HepG2 (cell line): ENCODE data around the gene CCDC201. TPM values are rescaled to one million over a fixed set of nuclear protein-coding genes. Genes with fewer than 3 reads are reported as not detected.

Experiments
- ATF5 ChIP-seq: sonication (generic); formaldehyde crosslinking; IDR thresholded peaks from 2 replicates; pipeline ENCODE4 v1.4.0; 2020; ENCODE audit warnings: mild to moderate bottlenecking, low read depth, missing genetic modification reagents
- CBX2 ChIP-seq, 2 experiments: fragments of 200-600 bp in 1 of 2; sonication (generic); formaldehyde crosslinking in 1 of 2; IDR thresholded peaks; 2 replicates each; pipeline versions ENCODE4 v1.7.0 to v1.8.1; 2018 to 2022; ENCODE audit warnings: low read depth in 2 of 2, low read length in 1 of 2, mild to moderate bottlenecking in 1 of 2, missing genetic modification reagents in 1 of 2
- DNMT3B ChIP-seq: conservative IDR thresholded peaks from 2 replicates; pipeline ENCODE4 v1.6.1; 2016; ENCODE audit warnings: missing biosample characterization, control low read depth
- FOXK1 ChIP-seq: sonication (generic); formaldehyde crosslinking; IDR thresholded peaks from 2 replicates; pipeline ENCODE4 v1.4.0; 2020; ENCODE audit warnings: low read depth, missing genetic modification reagents, borderline replicate concordance
- MLX ChIP-seq: IDR thresholded peaks from 2 replicates; pipeline ENCODE4 v1.6.1; 2016
- NAIF1 ChIP-seq: sonication (generic); formaldehyde crosslinking; IDR thresholded peaks from 2 replicates; pipeline ENCODE4 v1.5.0; 2020; ENCODE audit warnings: mild to moderate bottlenecking, missing genetic modification reagents, borderline replicate concordance
- XRCC5 ChIP-seq: fragments of 200-400 bp; formaldehyde crosslinking; optimal IDR thresholded peaks from 2 replicates; pipeline ENCODE3; 2017; ENCODE audit warnings: mild to moderate bottlenecking, low read length
- ZFP62 ChIP-seq: sonication (generic); formaldehyde crosslinking; IDR thresholded peaks from 2 replicates; pipeline ENCODE4 v1.4.0; 2020; ENCODE audit warnings: missing genetic modification reagents
- ZNF3 ChIP-seq: IDR thresholded peaks from 2 replicates; pipeline ENCODE4 v1.7.0; 2017; ENCODE audit warnings: inconsistent platforms
- polyA plus RNA-seq, 8 experiments: library from polyadenylated mRNA; depleted of rRNA in 3 of 8; stranded (reverse) in 7 of 8; unstranded in 1 of 8; fragments of >200 nt; fragmentation: Illumina TruSeq in 4 of 8; extraction: Trizol in 4 of 8; gene quantifications; 2 replicates each; pipeline versions ENCODE4 v1.2.1 to v1.2.3, GENCODE V29; 2011 to 2016; ENCODE audit warnings: low read depth in 4 of 8, missing spikeins in 1 of 8, mixed read lengths in 1 of 8; ENCODE audit not compliant: insufficient read depth in 1 of 8
- total RNA-seq, 5 experiments: library from RNA; depleted of rRNA; stranded (reverse); fragments of >200 nt; fragmentation: Illumina TruSeq; extraction: Trizol; gene quantifications; 2 replicates each; pipeline ENCODE4 v1.2.3, GENCODE V29; 2016; ENCODE audit warnings: low read depth in 1 of 5
- TF ChIP-seq, protein P1 (sequence below), 2 experiments: fragments of 450-650 bp in 1 of 2; sonication (generic) in 1 of 2; formaldehyde crosslinking in 1 of 2; IDR thresholded peaks; 2 replicates each; pipeline versions ENCODE4 v1.6.1 to v1.8.0; 2016 to 2022; ENCODE audit warnings: antibody characterized with exemption in 1 of 2, mild to moderate bottlenecking in 1 of 2, missing genetic modification reagents in 1 of 2
- TF ChIP-seq, protein P2 (sequence below): sonication (generic); formaldehyde crosslinking; IDR thresholded peaks from 2 replicates; pipeline ENCODE4 v1.5.0; 2020; ENCODE audit warnings: mild to moderate bottlenecking, missing genetic modification reagents
- TF ChIP-seq, protein P3 (sequence below): sonication (generic); formaldehyde crosslinking; IDR thresholded peaks from 2 replicates; pipeline ENCODE4 v1.5.0; 2020; ENCODE audit warnings: mild to moderate bottlenecking, missing genetic modification reagents

Gene CCDC201
- total and polyA plus RNA-seq, 2 of the 13 experiments (the other 11 are each of a cell fraction or from before 2014, with no cell fraction given), result 0.92 TPM; not detected in 1

GRCh38 chr7:45890125-45890901 is 17.4 kb upstream of the CCDC201 start (continued):
- TF ChIP-seq, protein P1, sequence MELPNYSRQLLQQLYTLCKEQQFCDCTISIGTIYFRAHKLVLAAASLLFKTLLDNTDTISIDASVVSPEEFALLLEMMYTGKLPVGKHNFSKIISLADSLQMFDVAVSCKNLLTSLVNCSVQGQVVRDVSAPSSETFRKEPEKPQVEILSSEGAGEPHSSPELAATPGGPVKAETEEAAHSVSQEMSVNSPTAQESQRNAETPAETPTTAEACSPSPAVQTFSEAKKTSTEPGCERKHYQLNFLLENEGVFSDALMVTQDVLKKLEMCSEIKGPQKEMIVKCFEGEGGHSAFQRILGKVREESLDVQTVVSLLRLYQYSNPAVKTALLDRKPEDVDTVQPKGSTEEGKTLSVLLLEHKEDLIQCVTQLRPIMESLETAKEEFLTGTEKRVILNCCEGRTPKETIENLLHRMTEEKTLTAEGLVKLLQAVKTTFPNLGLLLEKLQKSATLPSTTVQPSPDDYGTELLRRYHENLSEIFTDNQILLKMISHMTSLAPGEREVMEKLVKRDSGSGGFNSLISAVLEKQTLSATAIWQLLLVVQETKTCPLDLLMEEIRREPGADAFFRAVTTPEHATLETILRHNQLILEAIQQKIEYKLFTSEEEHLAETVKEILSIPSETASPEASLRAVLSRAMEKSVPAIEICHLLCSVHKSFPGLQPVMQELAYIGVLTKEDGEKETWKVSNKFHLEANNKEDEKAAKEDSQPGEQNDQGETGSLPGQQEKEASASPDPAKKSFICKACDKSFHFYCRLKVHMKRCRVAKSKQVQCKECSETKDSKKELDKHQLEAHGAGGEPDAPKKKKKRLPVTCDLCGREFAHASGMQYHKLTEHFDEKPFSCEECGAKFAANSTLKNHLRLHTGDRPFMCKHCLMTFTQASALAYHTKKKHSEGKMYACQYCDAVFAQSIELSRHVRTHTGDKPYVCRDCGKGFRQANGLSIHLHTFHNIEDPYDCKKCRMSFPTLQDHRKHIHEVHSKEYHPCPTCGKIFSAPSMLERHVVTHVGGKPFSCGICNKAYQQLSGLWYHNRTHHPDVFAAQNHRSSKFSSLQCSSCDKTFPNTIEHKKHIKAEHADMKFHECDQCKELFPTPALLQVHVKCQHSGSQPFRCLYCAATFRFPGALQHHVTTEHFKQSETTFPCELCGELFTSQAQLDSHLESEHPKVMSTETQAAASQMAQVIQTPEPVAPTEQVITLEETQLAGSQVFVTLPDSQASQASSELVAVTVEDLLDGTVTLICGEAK (IDR thresholded peaks at IDR 0.05), result no peak
- TF ChIP-seq, protein P1 (CRISPR knock-in tag; IDR thresholded peaks at IDR 0.05), result no peak
- TF ChIP-seq ZFP62 (CRISPR knock-in tag) (no peak), MLX (CRISPR knock-in tag) (no peak; the same call in none of the 2 replicates), FOXK1 (CRISPR knock-in tag) (peak; percentile 2; the same call in 1 of the 2 replicates), CBX2 (IDR thresholded peaks at IDR 0.05; ENCODE audit: low read depth, low read length) (no peak), CBX2 (CRISPR knock-in tag; IDR thresholded peaks at IDR 0.05; ENCODE audit: low read depth) (no peak), ZNF3 (CRISPR knock-in tag) (no peak), ATF5 (no peak), XRCC5 (no peak), NAIF1 (CRISPR knock-in tag) (no peak), DNMT3B (no peak)
- TF ChIP-seq, protein P2, sequence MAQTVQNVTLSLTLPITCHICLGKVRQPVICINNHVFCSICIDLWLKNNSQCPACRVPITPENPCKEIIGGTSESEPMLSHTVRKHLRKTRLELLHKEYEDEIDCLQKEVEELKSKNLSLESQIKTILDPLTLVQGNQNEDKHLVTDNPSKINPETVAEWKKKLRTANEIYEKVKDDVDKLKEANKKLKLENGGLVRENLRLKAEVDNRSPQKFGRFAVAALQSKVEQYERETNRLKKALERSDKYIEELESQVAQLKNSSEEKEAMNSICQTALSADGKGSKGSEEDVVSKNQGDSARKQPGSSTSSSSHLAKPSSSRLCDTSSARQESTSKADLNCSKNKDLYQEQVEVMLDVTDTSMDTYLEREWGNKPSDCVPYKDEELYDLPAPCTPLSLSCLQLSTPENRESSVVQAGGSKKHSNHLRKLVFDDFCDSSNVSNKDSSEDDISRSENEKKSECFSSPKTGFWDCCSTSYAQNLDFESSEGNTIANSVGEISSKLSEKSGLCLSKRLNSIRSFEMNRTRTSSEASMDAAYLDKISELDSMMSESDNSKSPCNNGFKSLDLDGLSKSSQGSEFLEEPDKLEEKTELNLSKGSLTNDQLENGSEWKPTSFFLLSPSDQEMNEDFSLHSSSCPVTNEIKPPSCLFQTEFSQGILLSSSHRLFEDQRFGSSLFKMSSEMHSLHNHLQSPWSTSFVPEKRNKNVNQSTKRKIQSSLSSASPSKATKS (CRISPR knock-in tag), result peak; percentile 66
- TF ChIP-seq, protein P3, sequence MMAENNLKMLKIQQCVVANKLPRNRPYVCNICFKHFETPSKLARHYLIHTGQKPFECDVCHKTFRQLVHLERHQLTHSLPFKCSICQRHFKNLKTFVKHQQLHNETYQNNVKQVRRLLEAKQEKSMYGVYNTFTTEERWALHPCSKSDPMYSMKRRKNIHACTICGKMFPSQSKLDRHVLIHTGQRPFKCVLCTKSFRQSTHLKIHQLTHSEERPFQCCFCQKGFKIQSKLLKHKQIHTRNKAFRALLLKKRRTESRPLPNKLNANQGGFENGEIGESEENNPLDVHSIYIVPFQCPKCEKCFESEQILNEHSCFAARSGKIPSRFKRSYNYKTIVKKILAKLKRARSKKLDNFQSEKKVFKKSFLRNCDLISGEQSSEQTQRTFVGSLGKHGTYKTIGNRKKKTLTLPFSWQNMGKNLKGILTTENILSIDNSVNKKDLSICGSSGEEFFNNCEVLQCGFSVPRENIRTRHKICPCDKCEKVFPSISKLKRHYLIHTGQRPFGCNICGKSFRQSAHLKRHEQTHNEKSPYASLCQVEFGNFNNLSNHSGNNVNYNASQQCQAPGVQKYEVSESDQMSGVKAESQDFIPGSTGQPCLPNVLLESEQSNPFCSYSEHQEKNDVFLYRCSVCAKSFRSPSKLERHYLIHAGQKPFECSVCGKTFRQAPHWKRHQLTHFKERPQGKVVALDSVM (CRISPR knock-in tag), result no peak
